ENCODE results near the gene SOCS6.
"Not testable (repeated sequence)": the region's sequence is repeated elsewhere in the genome, so short reads cannot be mapped to it uniquely, and the experiment has no call there.

The SOCS6 gene

DNA sequence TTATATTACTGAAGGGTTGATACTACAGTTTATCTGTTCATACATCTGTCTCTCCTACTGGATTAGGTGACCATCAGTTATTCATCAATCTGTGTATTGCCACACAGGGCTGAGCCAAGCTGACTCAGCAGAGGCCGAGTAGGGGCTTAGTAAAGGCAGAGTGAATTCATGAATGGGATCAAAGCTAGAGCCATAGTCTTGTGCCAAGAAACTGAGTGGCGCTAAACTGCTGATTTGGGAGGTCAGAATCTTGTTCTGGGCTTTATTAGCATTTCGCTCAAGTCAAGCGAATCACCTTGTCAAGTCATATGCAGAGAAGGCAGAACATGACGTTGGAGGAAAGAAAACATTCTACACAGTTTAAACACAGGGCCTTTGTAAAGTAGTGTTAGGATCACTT is 34.1 kb downstream of the SOCS6 start:
- no peak for DNase-seq (ENCODE audit: low read depth, low spot score)

DNA sequence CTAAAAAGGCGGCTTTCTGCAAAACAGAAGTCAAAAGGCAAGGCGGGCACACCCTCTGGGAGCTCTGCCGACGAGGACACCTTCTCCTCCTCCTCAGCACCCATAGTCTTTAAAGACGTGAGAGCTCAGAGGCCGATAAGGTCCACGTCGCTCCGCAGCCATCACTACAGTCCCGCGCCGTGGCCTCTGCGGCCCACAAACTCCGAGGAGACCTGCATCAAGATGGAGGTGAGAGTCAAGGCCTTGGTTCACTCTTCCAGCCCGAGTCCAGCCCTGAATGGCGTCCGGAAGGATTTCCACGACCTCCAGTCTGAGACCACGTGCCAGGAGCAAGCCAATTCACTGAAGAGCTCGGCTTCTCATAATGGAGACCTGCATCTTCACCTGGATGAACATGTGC is 36.1 kb downstream of the SOCS6 start:
- DNase-seq (ENCODE audit: low read depth, low spot score), result no peak

DNA sequence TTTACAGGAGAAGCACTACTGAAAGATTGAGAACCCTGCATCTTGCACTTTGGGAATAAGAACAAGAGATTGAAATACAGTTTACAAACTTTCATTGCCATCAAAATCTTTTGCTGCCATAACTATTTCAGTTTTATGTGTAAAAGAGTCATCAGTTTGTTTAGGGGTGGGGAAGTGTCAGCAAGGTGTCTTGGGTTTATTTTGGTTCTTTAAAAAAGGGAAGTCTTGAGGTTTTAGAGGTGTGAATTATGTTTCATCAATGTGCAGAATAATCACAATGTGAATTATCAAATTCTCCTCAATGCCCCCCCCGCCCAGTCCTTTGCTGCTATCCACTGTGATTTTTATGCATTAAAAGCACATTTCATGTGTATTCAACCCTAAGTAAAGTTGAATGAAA is 37.4 kb downstream of the SOCS6 start:
- DNase-seq (ENCODE audit: low read depth, low spot score), result no peak

DNA sequence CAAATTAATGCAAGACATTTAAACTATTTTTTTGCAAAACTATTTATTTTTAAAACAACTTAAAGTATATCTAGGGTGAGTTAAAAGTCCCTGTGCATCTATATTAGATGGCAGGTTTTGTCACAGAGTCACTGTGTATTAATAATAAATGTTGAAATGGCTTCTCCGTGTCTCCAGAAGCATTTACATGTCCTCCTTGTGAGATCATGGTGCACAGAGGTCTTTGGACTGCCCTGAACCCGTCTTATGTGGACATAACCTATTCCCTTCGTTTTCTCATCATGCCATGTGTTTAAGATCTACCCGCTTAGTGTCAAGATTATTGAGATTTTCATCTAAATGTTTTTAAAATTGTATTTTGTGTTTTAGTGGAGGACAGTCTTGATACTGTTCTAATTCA is 39.3 kb downstream of the SOCS6 start:
- no peak for DNase-seq (ENCODE audit: low read depth, low spot score)

DNA sequence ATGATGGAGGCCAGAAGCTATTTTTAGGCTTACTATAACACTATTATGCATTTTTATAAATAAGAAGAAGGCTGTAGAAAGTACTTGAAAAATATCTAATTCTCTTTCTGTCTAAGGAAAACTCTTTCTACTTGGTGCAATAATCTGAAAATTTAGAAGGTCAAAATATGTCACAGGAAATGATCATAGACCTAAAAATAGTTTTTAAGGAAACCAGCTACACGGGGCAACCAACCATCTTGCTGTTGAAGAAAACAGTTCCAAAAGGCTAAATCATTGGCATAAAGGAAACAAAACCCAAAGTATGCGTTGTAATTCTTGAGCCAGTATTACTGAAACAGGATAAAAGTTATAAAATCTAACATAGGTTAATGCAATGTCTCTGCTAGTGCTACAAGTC is 40.2 kb downstream of the SOCS6 start:
- DNase-seq (ENCODE audit: low read depth, low spot score), result no peak

DNA sequence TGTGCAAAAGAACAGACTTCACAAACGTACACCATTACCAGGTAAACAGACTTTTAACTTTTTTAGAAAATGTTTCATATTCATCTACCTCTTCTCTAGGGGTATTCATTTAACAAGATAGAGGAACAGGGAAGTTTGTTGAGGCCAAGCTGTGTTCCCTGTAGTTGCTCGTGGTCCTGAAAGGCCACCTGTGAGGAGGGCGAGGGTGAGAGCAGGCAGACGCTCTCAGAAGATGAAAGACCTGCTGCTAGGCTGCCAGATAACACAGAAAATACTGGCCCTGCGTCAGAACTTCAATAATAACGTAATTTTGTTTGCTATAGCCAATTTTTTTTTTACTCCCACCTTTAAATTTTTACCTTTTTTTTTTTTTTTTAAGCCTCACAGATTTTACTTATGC is 42.0 kb downstream of the SOCS6 start:
- no peak for DNase-seq (ENCODE audit: low read depth, low spot score)

DNA sequence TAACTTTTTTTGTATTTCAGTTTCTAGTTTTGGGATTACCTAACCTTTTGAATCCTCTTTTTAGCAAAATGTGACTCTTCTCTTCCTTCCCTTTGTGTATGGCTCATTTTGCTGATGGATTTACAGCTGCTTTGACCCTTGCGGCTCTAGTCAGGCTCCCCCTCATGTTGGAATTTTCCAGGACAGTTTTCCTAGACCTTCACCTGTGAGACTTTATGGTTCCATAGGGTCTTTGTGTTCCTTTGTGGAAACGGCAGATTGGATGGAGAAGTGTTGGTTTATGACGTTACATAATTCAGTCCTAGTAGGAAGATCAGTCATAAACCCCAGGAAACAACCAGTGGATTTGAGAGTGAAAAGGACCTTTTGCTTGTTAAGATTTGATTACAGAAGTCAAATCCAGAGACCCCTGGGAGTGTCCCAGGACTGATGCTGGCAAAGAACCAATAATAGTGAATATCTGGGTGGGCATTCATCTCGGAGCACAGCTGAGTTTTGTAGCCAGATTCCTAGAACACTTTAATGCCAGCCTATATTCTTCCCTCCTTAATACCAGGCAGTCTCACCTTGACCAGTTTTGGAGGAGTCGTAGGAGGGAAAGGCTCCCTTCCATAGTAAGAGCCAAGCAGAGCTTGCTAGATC is 42.7 kb downstream of the SOCS6 start:
- no peak for DNase-seq (ENCODE audit: low read depth, low spot score)

DNA sequence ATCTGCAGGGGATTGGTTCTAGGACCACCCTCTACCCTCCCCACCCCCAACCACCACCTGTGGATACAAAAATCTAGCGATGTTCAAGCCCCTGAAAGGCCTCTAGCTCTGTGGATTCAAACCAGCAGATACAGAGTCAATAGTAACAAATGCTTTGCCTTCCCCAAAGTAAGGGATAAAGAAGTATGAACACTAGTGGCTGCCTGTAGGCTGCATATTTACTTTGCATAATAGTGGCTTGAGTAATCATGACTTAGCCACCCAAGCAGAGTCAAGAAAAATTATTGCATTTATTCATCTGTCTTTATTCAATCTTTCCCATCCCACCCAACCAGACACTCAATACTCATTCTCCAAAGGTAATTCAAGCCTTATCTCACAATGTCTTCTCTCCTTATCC is 43.8 kb downstream of the SOCS6 start:
- no peak for DNase-seq (ENCODE audit: low read depth, low spot score)

DNA sequence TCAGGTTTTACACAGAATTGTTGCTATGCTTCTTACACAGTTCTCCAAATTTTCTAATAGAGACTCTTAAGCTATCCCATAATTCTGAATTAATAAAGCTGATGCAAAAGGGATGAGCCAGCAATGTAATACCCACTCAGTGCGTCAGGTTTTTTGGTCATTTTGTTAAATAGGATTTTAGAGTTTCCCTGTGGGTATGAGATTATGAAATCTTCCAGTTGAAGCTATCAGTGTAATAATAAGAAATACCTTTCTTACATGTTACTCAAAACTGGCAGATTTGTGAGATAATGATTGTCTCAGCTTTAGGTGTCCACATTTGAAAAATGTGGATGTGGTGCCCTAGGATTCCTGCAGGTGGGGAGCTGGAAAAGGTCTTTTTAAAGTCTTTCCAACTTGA is 44.5 kb downstream of the SOCS6 start:
- no peak for DNase-seq (ENCODE audit: low read depth, low spot score)

DNA sequence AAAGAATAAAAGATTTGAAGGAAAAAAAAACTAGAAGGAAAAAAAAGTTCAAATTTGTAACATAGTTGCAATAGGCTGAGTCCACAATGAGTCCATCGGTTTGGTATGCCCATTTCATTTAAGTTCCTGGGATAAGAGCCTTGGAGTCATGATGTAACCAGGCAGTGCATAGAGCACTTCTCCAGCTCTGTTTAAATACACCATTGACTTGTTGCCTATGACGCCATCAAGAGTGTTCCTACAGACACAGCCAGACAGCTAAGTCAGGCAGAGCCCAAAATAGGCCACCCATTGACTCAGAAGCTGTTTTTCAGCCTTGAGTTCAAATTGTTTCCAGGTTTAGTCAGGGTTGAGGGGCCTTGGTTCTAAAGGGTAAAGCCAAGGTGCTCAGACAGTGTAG is 44.9 kb downstream of the SOCS6 start:
- DNase-seq (ENCODE audit: low read depth, low spot score), result no peak

DNA sequence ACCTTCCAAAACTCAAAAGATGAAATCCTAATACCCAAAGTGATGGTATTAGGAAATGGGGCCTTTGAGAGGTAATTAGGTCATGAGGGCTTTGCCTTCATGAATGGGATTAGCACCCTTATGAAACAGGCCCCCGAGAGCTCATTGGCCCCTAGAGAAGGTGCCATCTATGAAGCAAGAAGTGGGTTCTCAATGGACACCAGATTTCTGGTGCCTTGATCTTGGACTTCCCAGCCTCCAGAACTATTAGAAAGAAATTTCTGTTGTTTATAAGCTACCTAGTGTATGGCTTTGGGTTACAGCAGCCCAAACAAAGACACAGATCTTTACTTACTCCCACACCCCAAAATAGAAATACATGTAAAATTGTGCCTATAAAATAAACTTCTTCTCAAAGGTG is 45.4 kb downstream of the SOCS6 start:
- DNase-seq (ENCODE audit: low read depth, low spot score), result no peak

DNA sequence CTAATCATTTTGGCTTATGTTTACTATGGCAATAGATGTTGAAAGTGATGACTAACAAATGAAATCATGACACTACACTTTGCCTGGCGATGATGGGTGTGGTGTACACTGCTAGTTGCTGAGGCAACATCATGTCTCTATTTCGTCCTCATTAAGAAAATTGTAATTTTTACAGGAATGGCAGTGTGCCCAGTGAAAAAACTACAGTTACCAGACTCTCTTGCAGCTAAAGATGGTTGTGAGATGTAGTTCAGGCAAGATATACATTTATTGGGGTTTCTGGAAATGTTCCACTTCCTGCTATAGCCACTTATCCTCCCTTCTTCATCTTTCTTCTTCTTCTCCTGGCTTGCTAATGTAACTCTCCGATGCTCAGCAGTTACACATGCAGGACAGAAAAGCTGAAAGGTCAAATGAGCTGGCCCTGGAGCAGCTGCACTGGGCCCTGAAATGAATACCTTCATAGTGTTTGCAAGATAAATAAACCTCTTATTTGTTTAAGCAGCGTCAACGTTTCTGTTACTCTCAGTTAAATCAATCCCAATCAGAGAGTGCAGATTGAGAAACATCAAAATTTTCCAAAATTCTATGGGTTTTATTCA is 46.0 kb downstream of the SOCS6 start:
- no peak for DNase-seq (ENCODE audit: low read depth, low spot score)

DNA sequence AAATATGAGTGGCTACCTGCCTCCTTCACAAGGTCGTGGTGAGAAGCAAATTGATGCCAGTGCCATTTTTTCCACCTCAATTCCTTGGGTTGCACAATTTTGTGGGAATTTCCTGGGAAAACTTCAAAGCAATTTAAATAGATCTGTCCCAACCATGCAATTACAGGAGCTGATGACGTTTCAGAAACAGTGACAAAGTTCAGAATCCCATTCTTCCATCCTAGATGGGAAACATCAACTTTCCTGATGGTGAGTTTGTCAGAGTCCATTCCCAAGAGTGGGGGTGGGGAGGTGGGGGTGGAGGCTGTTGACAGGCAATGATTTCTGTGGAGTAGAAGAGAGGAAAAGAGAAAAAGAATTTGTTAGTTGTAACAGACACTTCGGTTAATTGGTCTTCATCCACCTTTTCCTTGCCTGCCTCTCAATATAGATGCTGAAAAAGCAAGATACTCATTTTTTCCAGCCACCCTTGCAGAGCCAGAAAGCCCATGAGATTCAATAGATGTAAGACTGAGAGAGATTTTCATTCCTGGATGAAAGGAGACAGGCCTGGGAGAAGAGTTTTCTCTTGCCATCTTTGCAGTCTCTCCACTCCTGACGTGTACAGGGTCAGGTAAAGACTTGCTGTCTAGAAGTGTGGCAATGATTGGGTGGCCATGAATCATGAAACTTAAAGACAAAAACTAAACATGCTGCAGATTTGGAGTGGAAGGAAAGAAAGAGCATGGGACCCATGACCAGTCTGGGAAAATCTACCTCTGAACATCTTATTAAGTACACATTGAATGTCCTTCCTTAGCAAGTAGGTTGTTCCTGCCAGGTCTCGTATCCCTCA is 47.3 kb downstream of the SOCS6 start:
- DNase-seq (ENCODE audit: low read depth, low spot score), result no peak

DNA sequence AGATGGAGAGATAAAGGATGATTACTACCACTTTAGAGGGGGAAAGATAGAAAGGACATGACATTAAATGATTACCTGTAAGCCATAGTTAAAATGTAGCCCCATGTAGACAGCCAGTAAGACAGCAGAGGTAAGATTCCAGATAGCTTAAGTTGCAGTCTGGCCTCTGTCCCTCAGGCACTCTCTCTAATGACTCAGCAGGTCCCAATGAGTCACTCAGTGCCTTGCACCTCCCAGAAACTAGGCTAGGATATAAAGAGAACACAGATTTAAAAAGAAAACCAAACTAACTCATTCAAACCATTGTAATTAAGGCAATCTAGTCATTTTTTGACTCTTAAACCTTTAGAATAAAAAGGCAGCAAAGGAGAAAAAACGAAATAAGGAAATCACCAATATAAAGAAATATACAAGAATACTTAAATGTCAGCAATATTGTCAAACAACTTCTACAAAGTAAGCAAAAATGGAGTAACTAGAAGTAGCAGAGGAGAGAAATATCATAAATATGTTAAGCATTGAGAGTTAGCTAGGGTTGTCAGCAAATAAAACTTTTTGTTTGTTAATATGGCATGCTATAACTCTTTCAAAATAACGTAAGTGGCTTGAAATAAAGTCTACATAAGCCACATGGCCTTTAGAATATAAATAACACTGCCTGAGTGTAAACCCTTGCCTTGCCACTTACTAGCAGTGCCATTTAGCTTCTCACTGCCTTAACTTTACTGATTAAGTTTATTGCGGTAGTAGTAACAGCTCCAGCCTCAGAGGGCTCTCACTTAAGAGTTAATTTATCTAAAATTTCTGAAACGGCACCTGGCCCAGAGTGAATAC is 48.5 kb downstream of the SOCS6 start:
- peak; percentile 37 for DNase-seq (ENCODE audit: low read depth, low spot score)

DNA sequence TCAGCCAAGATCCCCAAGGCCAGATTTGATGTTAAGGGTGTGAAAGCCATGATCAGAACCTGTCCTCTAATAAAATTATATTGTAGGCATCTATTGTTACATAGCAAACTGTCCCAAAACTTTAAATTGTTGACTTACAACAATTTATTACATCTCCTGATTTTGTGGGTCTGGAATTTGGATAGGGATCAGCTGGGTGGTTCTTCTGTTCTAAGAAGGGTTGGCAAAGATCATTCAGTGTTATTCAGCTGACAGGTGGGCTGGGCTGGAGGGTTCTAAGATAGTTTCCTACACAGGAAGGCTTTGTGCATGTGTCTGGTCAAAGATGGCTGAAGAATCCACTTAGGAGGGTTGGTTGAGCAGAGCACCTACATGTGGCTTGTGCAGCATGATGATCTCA is 50.0 kb downstream of the SOCS6 start:
- DNase-seq (ENCODE audit: low read depth, low spot score), result no peak

DNA sequence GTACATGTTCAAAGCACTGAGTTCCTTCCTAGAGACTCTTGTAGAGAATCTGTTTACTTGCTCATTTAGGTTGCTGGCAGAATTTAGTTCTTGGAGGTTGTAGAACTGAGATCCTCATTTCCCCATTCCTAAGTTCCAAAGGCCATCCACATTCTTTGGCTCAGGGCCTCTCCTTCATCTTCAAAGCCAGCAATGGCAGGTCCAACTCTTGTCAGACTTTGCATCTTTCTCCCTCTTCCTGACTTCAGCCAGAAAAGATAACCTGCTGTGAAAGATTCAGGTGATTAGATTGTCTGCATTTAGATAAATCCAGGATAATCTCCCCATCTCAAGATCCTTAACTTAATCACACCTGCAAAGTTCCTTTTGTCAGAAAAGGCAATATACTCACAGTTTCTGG is 51.1 kb downstream of the SOCS6 start:
- DNase-seq (ENCODE audit: low read depth, low spot score), result no peak

DNA sequence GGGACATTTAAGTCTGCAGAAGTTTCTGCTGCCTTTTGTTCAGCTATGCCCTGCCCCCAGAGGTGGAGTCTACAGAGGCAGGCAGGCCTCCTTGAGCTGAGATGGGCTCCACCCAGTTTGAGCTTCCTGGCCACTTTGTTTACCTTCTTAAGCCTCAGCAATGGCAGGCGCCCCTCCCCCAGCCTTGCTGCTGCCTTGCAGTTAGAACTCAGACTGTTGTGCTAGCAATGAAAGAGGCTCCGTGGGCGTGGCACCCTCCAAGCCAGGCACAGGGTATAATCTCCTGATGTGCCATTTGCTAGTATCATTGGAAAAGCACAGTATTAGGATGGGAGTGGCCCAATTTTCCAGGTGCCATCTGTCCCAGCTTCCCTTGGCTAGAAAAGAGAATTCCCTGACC is 59.6 kb downstream of the SOCS6 start:
- DNase-seq (ENCODE audit: low read depth, low spot score), result not testable (repeated sequence)

DNA sequence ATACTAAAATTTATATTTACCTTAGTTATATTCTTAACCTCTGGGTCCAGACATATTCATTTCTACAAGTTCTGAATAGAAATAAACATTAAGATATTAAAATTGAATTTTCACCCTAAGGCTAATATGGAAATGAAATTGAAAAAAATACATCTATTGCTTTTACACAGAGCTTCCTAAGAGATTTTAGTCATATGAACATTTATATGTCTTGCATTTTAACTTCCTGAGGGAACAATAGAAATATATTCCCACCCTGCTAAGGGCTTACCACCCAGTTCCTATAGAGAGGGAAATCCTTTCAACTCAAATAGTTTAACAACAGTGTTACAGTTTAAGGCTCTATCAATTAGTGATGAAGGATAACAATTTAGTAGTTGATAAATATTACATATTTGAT is 60.5 kb downstream of the SOCS6 start:
- no peak for DNase-seq (ENCODE audit: low read depth, low spot score)

DNA sequence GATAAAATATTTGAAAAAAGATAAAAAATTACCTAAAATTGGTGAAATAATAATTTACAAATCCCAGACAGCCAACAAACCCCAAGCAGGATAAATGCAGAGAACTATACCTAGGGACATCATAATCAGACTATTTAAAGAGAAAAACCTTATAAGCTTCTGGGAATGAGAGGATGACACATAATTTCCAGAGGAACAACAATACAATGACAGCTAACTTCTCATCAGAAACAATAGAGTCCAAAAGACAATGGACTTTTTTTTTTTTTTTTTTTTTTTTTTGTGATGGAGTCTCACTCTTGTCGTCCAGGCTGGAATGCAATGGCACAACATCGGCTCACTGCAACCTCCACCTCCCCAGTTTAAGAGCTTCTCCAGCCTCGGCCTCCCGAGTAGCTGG is 65.2 kb downstream of the SOCS6 start:
- DNase-seq (ENCODE audit: low read depth, low spot score), result no peak

DNA sequence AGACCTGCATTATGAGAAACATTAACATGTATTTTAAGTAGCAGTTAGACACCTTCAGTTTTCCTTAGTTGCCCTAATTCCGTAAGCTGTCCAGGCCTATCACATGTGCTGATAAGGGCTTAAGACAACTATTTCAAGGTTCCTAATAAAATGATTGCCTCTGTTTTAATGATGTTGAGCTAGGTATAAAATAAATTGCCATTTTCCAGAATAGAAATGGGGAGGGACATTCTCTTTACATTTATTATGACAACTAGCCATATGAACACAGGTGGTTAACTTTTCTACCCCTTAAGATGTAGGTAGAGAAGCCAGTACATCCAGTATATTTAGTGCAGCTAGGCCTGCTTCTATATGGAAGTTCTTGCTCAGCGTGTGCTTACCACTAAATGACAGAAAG is 65.9 kb downstream of the SOCS6 start:
- no peak for DNase-seq (ENCODE audit: low read depth, low spot score)

DNA sequence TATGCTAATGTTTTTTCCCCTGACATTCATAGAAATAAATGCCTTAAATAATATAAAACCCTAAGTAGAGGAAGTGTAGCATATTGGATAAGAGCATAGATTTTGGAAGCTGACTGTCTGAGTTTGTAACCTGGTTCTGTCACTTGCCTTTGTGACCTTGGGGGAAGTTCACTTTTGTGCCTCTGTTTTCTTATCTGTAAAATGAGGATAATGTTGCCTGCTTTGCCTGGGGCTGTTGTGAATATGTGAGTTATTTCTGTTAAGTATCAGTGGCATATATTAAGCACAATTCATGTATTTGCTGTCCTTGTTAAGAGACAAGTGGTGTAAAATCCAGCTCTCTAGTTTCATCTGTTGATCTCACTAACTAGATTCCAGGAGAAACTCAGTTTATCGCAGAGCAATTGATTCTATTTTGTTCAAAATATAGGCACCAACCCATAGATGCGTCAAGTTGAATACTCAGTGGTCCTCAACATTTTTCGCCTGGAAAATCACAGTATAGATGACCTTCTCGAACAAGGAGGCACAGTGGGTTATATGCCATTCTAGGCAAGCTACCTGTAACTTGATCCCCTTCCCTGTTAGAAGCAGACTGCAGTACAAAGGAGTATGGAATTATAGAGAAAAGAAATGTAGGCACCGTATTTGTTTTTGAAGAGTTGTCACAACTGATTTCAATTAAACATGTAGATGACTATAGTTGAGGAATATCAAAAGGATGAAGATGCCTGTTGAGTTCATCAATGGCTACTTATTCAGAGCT is 67.0 kb downstream of the SOCS6 start:
- no peak for DNase-seq (ENCODE audit: low read depth, low spot score)

DNA sequence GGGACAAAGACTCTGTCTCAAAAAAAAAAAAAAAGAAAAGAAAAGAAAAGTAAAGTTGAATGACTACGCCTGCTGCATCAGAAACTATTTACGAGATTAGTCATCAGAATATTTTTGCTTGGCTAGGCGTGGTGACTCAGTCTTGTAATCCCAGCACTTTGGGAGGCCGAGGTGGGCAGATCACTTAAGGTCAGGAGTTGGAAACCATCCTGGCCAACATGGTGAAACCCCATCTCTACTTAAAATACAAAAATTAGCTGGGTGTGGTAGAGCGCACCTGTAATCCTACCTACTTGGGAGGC is 69.2 kb downstream of the SOCS6 start:
- not testable (repeated sequence) for DNase-seq (ENCODE audit: low read depth, low spot score)

Measured in smooth muscle cell of the brain vasculature (primary cell).